Measurements from ENCODE around the gene ERN2. TPM values are rescaled to one million over a fixed set of nuclear protein-coding genes. Genes with fewer than 3 reads are reported as not detected.

ERN2 gene
- total RNA-seq, 1 donor from 2014 or later: not detected

- Histone ChIP-seq H3K4me3 (no peak overlapping the region), H3K27ac (no peak overlapping the region), H3K27me3 (no peaks in the 10 kb centered on the region), H3K36me3 (peaks cover 28 to 44% of the 10 kb centered on the region in 2 donors), H3K4me1 (no peaks in the 10 kb centered on the region), H3K9me3 (no peaks in the 10 kb centered on the region)
- DNase-seq (ENCODE audit: low spot score in 2 of 2): no peak
- no peak for TF ChIP-seq CTCF (IDR thresholded peaks at IDR 0.05)
- intact Hi-C loops (cut with DNase I): no loop called here
These were observed 22.1 kb downstream of the ERN2 start for GRCh38 chr16:23690771-23691482.

- intact Hi-C loops (cut with DNase I): no loop called here
- Histone ChIP-seq H3K4me3 (no peak overlapping the region), H3K4me1 (no peaks in the 10 kb centered on the region), H3K27ac (no peak overlapping the region), H3K27me3 (no peaks in the 10 kb centered on the region), H3K9me3 (no peaks in the 10 kb centered on the region), H3K36me3 (peaks cover 29 to 44% of the 10 kb centered on the region in 2 donors)
- DNase-seq (ENCODE audit: low spot score in 2 of 2): no peak
- TF ChIP-seq CTCF (IDR thresholded peaks at IDR 0.05): no peak
These were observed 23.4 kb downstream of the ERN2 start for GRCh38 chr16:23689442-23690187.

GRCh38 chr16:23687034-23687808, 25.8 kb downstream of the ERN2 start:
- Histone ChIP-seq H3K36me3 (peaks cover 34 to 56% of the 10 kb centered on the region in 2 donors), H3K4me1 (no peaks in the 10 kb centered on the region), H3K27me3 (no peaks in the 10 kb centered on the region), H3K9me3 (no peaks in the 10 kb centered on the region), H3K4me3 (no peak overlapping the region), H3K27ac (no peak overlapping the region)
- intact Hi-C loops (cut with DNase I): no loop called here
- TF ChIP-seq CTCF (IDR thresholded peaks at IDR 0.05): no peak
- DNase-seq (ENCODE audit: low spot score in 2 of 2): no peak

- Histone ChIP-seq H3K36me3 (peaks cover 18 to 33% of the 10 kb centered on the region in 2 donors), H3K9me3 (no peaks in the 10 kb centered on the region), H3K4me1 (peaks cover 4 to 6% of the 10 kb centered on the region in 2 donors), H3K4me3 (no peak overlapping the region), H3K27me3 (no peaks in the 10 kb centered on the region), H3K27ac (no peak overlapping the region)
- intact Hi-C loops (cut with DNase I): no loop called here
- no peak for DNase-seq (ENCODE audit: low spot score in 2 of 2)
- TF ChIP-seq CTCF (IDR thresholded peaks at IDR 0.05): no peak
These were observed 29.5 kb downstream of the ERN2 start for GRCh38 chr16:23683487-23683886.

GRCh38 chr16:23682181-23682580, 30.8 kb downstream of the ERN2 start:
- no peak overlapping the region for H3K27ac ChIP-seq
- intact Hi-C loops (cut with DNase I): no loop called here
- H3K9me3 ChIP-seq: no peaks in the 10 kb centered on the region
- H3K4me1 ChIP-seq: peaks cover 4 to 10% of the 10 kb centered on the region in 2 donors
- no peak for DNase-seq (ENCODE audit: low spot score in 2 of 2)
- H3K27me3 ChIP-seq: no peaks in the 10 kb centered on the region
- peaks cover 14 to 20% of the 10 kb centered on the region in 2 donors for H3K36me3 ChIP-seq
- H3K4me3 ChIP-seq: no peak overlapping the region
- no peak for TF ChIP-seq CTCF (IDR thresholded peaks at IDR 0.05)
